ENCODE results near the gene NHERF1. TPM values are rescaled to one million over a fixed set of nuclear protein-coding genes. Genes with fewer than 3 reads are reported as not detected.

The NHERF1 gene
- total and polyA plus RNA-seq, 2 donors (not counting 1 experiment from before 2014, with no cell fraction given), result 56.2 to 81.8 TPM

GRCh38 chr17:74742978-74743545 is 5.4 kb upstream of the NHERF1 start:
- POLR2A ChIA-PET, result interaction anchor here (1.4 to 1.7 kb wide), 3 partner anchors 33 to 130 kb away, joined by 4 to 12 read pairs (median 6); partner anchors contain the start of genes FDXR and NAT9

More at GRCh38 chr17:74742978-74743545, 5.4 kb upstream of the NHERF1 start:
- Mint-ChIP-seq H3K27ac (peak overlapping the region; percentile 96), H3K4me3 (peak overlapping the region; percentile 71), H3K27me3 (no peaks in the 10 kb centered on the region), H3K4me1 (peaks cover 67% of the 10 kb centered on the region), H3K9me3 (ENCODE audit: insufficient read depth) (no peaks in the 10 kb centered on the region)
- Histone ChIP-seq H2AFZ (ENCODE audit: insufficient read depth, low read depth, low read length, poor library complexity, severe bottlenecking) (no peak overlapping the region), H3K4me2 (replicated peaks; ENCODE audit: low read depth, low read length, poor library complexity, severe bottlenecking) (peak overlapping the region; percentile 80), H3K4me1 (ENCODE audit: control insufficient read depth in 2 of 2, insufficient read depth in 2 of 2, low read length in 2 of 2) (peaks cover 74 to 84% of the 10 kb centered on the region in 2 donors), H3K4me3 (ENCODE audit: control extremely low read depth in 1 of 5, extremely low read depth in 1 of 5, insufficient read depth in 1 of 5, low read depth in 2 of 5, low read length in 4 of 5) (no peak overlapping the region), H3K79me2 (ENCODE audit: control insufficient read depth, insufficient read depth, low read length) (peaks cover 46% of the 10 kb centered on the region), H4K20me1 (ENCODE audit: control insufficient read depth, insufficient read depth, low read length, poor library complexity, severe bottlenecking) (no peaks in the 10 kb centered on the region), H3K27me3 (replicated peaks in 1 of 4; ENCODE audit: control extremely low read depth in 1 of 4, control insufficient read depth in 3 of 4, insufficient read depth in 4 of 4, low read length in 3 of 4) (no peaks in the 10 kb centered on the region), H3K36me3 (replicated peaks in 1 of 2; ENCODE audit: control extremely low read depth in 1 of 2, control insufficient read depth in 1 of 2, extremely low read depth in 1 of 2, insufficient read depth in 2 of 2, low read length in 1 of 2) (no peaks in the 10 kb centered on the region), H3K9me3 (ENCODE audit: control extremely low read depth in 1 of 3, control insufficient read depth in 2 of 3, insufficient read depth in 1 of 3, low read length in 2 of 3) (no peaks in the 10 kb centered on the region), H3K27ac (ENCODE audit: low read length in 2 of 2) (peak overlapping the region; percentile 44 to 62), H3K9ac (ENCODE audit: low read length) (no peak overlapping the region)
- no peak for ATAC-seq (ENCODE audit: low read depth)
- TF ChIP-seq EZH2 (IDR thresholded peaks at IDR 0.05; ENCODE audit: borderline replicate concordance, insufficient read depth, low read depth, low read length, poor library complexity, severe bottlenecking), result no peak
- no peak for TF ChIP-seq CTCF (IDR thresholded peaks at IDR 0.05)
- CTCF ChIA-PET, result interaction anchor here (0.8 to 3.9 kb wide), 11 partner anchors 11 to 216 kb away, joined by 3 to 42 read pairs (median 7); partner anchors contain the start of genes GRIN2C and NAT9
- DNase-seq, result no peak
- intact Hi-C loops (cut with micrococcal nuclease), result no loop called here
- 91% methylated on average over 9 of the region's 9 CpGs for WGBS (ENCODE audit: insufficient coverage)
